Lower lobe of right lung (tissue), 2 donors: ENCODE data around the gene ZBTB11. TPM values are rescaled to one million over a fixed set of nuclear protein-coding genes. Genes with fewer than 3 reads are reported as not detected.
"Not testable (repeated sequence)": the region's sequence is repeated elsewhere in the genome, so short reads cannot be mapped to it uniquely, and the experiment has no call there.

Source experiments
- ATAC-seq, 2 donors: fragments of 200-7000 bp; cut with Tn5 transposase; one replicate each; pipeline ENCODE4 v1.9.1; 2020 to 2022; ENCODE audit warnings: mild to moderate bottlenecking in 2 of 2, moderate library complexity in 2 of 2
- DNase-seq: peaks from one replicate; pipeline ENCODE4 v3.0.0-alpha.2; 2020
- H3K27ac ChIP-seq: fragments of 200-600 bp; one replicate; pipeline ENCODE4 v1.8.0; 2022
- H3K27me3 ChIP-seq: fragments of 200-600 bp; one replicate; pipeline ENCODE4 v1.8.0; 2022; ENCODE audit warnings: low read depth
- H3K36me3 ChIP-seq: fragments of 200-600 bp; one replicate; pipeline ENCODE4 v1.8.0; 2022; ENCODE audit warnings: mild to moderate bottlenecking
- H3K4me1 ChIP-seq: fragments of 200-600 bp; one replicate; pipeline ENCODE4 v1.8.0; 2022
- H3K4me3 ChIP-seq: fragments of 200-600 bp; one replicate; pipeline ENCODE4 v1.8.0; 2022; ENCODE audit warnings: mild to moderate bottlenecking
- H3K9me3 ChIP-seq: fragments of 200-600 bp; one replicate; pipeline ENCODE4 v1.8.0; 2022
- intact Hi-C: fragments of 100-400 bp; cut with DNase I; formaldehyde crosslinking; loops from one replicate; pipeline ENCODE4 v1.11.0; 2022
- total RNA-seq: library from RNA; stranded (reverse); fragmentation: NEBNext Ultra II Directional; extraction: Animal tissue kit (Norgen Biotek cat#: 25700); gene quantifications from one replicate; pipeline ENCODE4 v1.2.1, GENCODE V29; 2021
- TF ChIP-seq, protein P1 (sequence below): fragments of 200-600 bp; IDR thresholded peaks from one replicate; pipeline ENCODE4 v1.8.0; 2022; ENCODE audit warnings: antibody characterized with exemption, mild to moderate bottlenecking
- donor health status: DM: no; HTN: yes; CAD: no; lungs with severe emphysema.

Gene ZBTB11
- total RNA-seq, 1 donor from 2014 or later = 23.5 TPM

DNA sequence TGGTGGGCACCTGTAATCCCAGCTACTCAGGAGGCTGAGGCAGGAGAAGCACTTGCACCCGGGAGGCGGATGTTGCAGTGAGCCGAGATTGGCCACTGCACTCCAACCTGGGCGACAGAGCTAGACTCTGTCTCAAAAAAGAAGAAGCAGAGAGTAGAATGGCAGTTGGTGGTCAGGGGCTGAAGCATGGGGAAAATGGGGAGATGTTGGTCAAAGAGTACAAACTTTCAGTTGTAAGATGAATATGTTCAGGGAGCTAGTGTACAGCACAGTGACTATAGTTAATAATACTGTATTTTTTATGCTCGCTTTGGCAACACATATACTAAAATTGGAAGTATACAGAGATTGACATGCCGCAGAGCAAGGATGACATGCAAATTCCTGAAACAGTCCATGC is 61.4 kb downstream of the ZBTB11 start:
- H3K4me3 ChIP-seq = no peak overlapping the region
- ATAC-seq = no peak
- H3K27ac ChIP-seq = no peak overlapping the region
- intact Hi-C loops = no loop called here
- no peaks in the 10 kb centered on the region for H3K4me1 ChIP-seq
- H3K9me3 ChIP-seq = no peaks in the 10 kb centered on the region
- H3K27me3 ChIP-seq = no peaks in the 10 kb centered on the region
- TF ChIP-seq, protein P1, sequence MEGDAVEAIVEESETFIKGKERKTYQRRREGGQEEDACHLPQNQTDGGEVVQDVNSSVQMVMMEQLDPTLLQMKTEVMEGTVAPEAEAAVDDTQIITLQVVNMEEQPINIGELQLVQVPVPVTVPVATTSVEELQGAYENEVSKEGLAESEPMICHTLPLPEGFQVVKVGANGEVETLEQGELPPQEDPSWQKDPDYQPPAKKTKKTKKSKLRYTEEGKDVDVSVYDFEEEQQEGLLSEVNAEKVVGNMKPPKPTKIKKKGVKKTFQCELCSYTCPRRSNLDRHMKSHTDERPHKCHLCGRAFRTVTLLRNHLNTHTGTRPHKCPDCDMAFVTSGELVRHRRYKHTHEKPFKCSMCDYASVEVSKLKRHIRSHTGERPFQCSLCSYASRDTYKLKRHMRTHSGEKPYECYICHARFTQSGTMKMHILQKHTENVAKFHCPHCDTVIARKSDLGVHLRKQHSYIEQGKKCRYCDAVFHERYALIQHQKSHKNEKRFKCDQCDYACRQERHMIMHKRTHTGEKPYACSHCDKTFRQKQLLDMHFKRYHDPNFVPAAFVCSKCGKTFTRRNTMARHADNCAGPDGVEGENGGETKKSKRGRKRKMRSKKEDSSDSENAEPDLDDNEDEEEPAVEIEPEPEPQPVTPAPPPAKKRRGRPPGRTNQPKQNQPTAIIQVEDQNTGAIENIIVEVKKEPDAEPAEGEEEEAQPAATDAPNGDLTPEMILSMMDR = no peak
- no peak for DNase-seq
- H3K36me3 ChIP-seq = no peaks in the 10 kb centered on the region

DNA sequence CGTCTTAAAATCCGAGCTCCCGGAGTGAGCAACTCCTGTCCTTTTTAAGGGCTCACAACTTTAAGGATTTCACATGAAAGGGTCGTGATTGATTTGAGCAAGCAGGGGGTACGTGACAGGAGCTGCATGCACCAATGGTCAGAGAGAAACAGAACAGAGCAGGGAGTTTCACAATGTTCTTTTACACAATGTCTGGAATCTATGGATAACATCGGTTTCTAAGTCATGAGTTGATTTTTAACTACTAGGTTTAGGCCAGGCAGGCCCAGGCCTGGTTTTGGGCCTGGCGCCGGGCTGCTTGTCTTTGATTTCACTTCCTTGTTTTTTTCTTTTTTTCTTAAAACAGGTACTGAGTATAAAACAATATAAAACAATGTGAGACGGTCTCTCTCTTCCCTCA is 63.9 kb downstream of the ZBTB11 start:
- H3K4me1 ChIP-seq, H3K27me3 ChIP-seq, H3K36me3 ChIP-seq, ATAC-seq, H3K9me3 ChIP-seq, DNase-seq, H3K27ac ChIP-seq, intact Hi-C loops, H3K4me3 ChIP-seq: not testable (repeated sequence)

DNA sequence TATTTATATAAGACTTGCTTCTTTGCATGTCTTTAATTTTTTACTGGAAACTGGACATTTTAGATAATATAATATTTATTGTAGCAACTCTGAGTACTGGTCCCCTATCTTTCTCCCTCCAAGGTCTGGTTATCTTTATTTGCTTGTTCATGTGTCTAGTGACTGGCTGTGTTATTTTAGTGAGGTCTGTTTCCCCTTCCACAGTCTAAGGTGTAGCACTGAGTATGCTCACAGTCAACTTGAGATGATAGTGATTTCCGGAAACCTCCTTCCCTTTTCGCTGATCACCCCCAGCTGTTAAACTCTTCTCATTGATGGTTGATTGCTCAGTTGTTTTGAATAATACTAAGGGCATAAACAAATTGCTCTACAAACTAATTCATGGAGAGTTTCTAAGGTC is 65.9 kb downstream of the ZBTB11 start:
- Histone ChIP-seq H3K4me3 (no peak overlapping the region), H3K27me3 (no peaks in the 10 kb centered on the region), H3K9me3 (no peaks in the 10 kb centered on the region), H3K4me1 (no peaks in the 10 kb centered on the region), H3K36me3 (no peaks in the 10 kb centered on the region), H3K27ac (no peak overlapping the region)
- TF ChIP-seq, protein P1 = no peak
- no peak for DNase-seq
- ATAC-seq = no peak
- intact Hi-C loops = no loop called here

DNA sequence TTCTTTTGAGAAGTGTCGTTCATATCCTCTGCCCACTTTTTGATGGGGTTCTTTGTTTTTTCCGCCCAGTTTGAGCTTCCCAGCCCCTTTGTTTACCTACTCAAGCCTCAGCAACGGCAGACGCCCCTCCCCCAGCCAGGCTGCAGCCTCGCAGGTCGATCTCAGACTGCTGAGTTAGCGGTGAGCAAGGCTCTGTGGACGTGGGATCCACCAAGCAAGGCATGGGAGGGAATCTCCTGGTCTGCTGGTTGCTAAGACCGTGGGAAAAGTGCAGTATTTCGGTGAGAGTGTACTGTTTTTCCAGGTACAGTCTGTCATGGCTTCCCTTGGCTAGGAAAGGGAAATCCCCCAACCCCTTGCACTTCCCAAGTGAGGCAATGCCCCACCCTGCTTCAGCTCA is 71.5 kb downstream of the ZBTB11 start:
- ATAC-seq, DNase-seq, H3K27me3 ChIP-seq, H3K4me3 ChIP-seq, H3K9me3 ChIP-seq, H3K36me3 ChIP-seq, H3K4me1 ChIP-seq, intact Hi-C loops, H3K27ac ChIP-seq: not testable (repeated sequence)

DNA sequence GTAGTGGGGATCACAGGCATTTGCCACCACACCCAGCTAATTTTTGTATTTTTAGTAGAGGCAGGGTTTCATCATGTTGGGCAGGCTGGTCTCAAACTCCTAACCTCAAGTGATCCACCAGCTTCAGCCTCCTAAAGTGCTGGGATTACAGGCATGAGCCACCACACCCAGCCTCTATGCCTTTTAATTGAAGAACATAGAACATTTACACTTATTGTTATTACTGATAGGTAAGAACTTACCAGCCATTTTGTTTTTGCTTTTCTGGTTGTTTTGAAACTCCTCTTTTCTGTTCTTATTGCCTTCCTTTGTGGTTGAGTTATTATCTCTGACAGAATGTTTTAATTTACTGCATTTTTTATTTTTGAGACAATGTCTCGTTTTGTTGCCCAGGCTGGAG is 73.7 kb downstream of the ZBTB11 start:
- no peaks in the 10 kb centered on the region for H3K36me3 ChIP-seq
- DNase-seq (no peak), ATAC-seq (no peak)
- H3K27ac ChIP-seq = no peak overlapping the region
- intact Hi-C loops = no loop called here
- no peak overlapping the region for H3K4me3 ChIP-seq
- no peaks in the 10 kb centered on the region for H3K27me3 ChIP-seq
- H3K9me3 ChIP-seq = no peaks in the 10 kb centered on the region
- no peaks in the 10 kb centered on the region for H3K4me1 ChIP-seq
- TF ChIP-seq, protein P1 = no peak

DNA sequence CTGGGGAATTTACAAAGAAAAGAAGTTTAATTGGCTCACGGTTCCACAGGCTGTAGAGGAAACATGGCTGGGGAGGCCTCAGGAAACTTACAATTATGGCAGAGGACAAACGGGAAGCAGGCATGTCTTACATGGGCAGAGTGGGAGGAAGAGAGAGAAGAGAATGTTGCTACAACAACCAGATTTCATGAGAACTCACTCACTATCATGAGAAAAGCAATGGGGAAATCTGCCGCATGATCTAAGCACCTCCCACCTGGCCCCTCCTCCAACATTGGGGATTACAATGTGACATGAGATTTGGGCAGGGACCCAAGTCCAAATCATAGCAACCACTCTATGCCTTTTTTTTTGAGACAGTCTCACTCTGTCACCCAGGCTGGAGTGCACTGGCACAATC is 74.2 kb downstream of the ZBTB11 start:
- ATAC-seq (no peak), DNase-seq (no peak)
- TF ChIP-seq, protein P1 = no peak
- Histone ChIP-seq H3K9me3 (no peaks in the 10 kb centered on the region), H3K27ac (no peak overlapping the region), H3K4me3 (no peak overlapping the region), H3K27me3 (no peaks in the 10 kb centered on the region), H3K4me1 (no peaks in the 10 kb centered on the region), H3K36me3 (no peaks in the 10 kb centered on the region)
- intact Hi-C loops = no loop called here

Other genes with a start within 250 kb of the ZBTB11 start
- 18.2 TPM for gene SENP7, start 163.9 kb downstream of the ZBTB11 start, total RNA-seq
- gene TRMT10C, start 115.3 kb downstream of the ZBTB11 start, total RNA-seq = 17.4 TPM
- 137 TPM for gene PCNP, start 103.0 kb downstream of the ZBTB11 start, total RNA-seq
- gene RPL24, start 9.6 kb upstream of the ZBTB11 start, total RNA-seq = 793 TPM
- 8.0 TPM for gene CEP97, start 47.5 kb upstream of the ZBTB11 start, total RNA-seq
- gene NXPE3, start 102.1 kb upstream of the ZBTB11 start, total RNA-seq = 22.0 TPM
- gene NFKBIZ, start 172.4 kb upstream of the ZBTB11 start, total RNA-seq = 76.2 TPM